Breast epithelium (tissue), 4 donors: ENCODE data around the gene CRY1. TPM values are rescaled to one million over a fixed set of nuclear protein-coding genes. Genes with fewer than 3 reads are reported as not detected.

ENCODE experiments used
- DNase-seq, 2 donors: peaks; one replicate each; pipeline ENCODE4 v3.0.0-alpha.2; 2019; ENCODE audit warnings: low spot score in 2 of 2
- H3K27ac ChIP-seq, 2 donors: fragments of 200-600 bp; sonication (generic) in 1 of 2; one replicate each; pipeline ENCODE4 v1.5.1; 2016 to 2019; ENCODE audit warnings: mild to moderate bottlenecking in 1 of 2
- H3K27me3 ChIP-seq, 2 donors: fragments of 200-600 bp; sonication (generic) in 1 of 2; one replicate each; pipeline versions ENCODE4 v1.5.1 to v1.6.0; 2017 to 2019; ENCODE audit warnings: control low read depth in 1 of 2, mild to moderate bottlenecking in 1 of 2
- H3K36me3 ChIP-seq: fragments of 200-600 bp; one replicate; pipeline ENCODE4 v1.5.1; 2019
- H3K4me1 ChIP-seq, 2 donors: fragments of 200-600 bp; sonication (generic); one replicate each; pipeline ENCODE4 v1.5.1; 2016 to 2019; ENCODE audit warnings: control low read depth in 1 of 2
- H3K4me3 ChIP-seq, 3 donors: fragments of 200-600 bp; sonication (generic); 1 replicate in 2 of 3; 2 replicates in 1 of 3; pipeline ENCODE4 v1.5.1; 2016 to 2019; ENCODE audit warnings: mild to moderate bottlenecking in 3 of 3, moderate library complexity in 2 of 3
- H3K9me3 ChIP-seq, 2 donors: fragments of 200-600 bp; sonication (generic) in 1 of 2; one replicate each; pipeline ENCODE4 v1.5.1; 2016 to 2019; ENCODE audit warnings: control low read depth in 1 of 2
- CTCF ChIP-seq, 3 donors: fragments of 450-650 bp; IDR thresholded peaks; one replicate each; pipeline ENCODE4 v1.5.1; 2016 to 2017; ENCODE audit warnings: antibody characterized with exemption in 3 of 3, mild to moderate bottlenecking in 3 of 3, moderate library complexity in 3 of 3
- POLR2A ChIP-seq: fragments of 450-650 bp; IDR thresholded peaks from one replicate; pipeline ENCODE4 v1.6.1; 2016; ENCODE audit warnings: antibody characterized with exemption, mild to moderate bottlenecking, moderate library complexity
- POLR2AphosphoS5 ChIP-seq, 3 donors: sonication (generic); formaldehyde crosslinking; IDR thresholded peaks; one replicate each; pipeline ENCODE4 v1.6.1; 2017; ENCODE audit warnings: antibody characterized with exemption in 3 of 3
- intact Hi-C: fragments of 100-400 bp; cut with DNase I; formaldehyde crosslinking; loops from one replicate; pipeline ENCODE4 v1.15.1; 2023; ENCODE audit warnings: low total_unique reads
- total RNA-seq, 3 donors: library from RNA; depleted of rRNA; stranded (reverse); fragments of >200 nt; gene quantifications; one replicate each; pipeline ENCODE4 v1.1.0, GENCODE V29; 2016

The CRY1 gene
- total RNA-seq, 3 donors from 2014 or later: 24.0 to 81.5 (median 47.5) TPM

GRCh38 chr12:107025671-107026070 lies 67.7 kb downstream of the CRY1 start:
- Histone ChIP-seq H3K4me3 (no peak overlapping the region), H3K4me1 (no peaks in the 10 kb centered on the region), H3K27me3 (no peaks in the 10 kb centered on the region), H3K27ac (peak overlapping the region; percentile 16 to 90), H3K36me3 (no peaks in the 10 kb centered on the region), H3K9me3 (no peaks in the 10 kb centered on the region)
- DNase-seq: peak in 1 of 2 donors; percentile 25
- TF ChIP-seq POLR2A (no peak), CTCF (IDR thresholded peaks at IDR 0.05) (no peak), POLR2AphosphoS5 (IDR thresholded peaks at IDR 0.05) (no peak)
- intact Hi-C loops: no loop called here

- intact Hi-C loops: no loop called here
- Histone ChIP-seq H3K27ac (no peak overlapping the region), H3K4me3 (no peak overlapping the region), H3K9me3 (no peaks in the 10 kb centered on the region), H3K36me3 (no peaks in the 10 kb centered on the region), H3K27me3 (no peaks in the 10 kb centered on the region), H3K4me1 (no peaks in the 10 kb centered on the region)
- DNase-seq: no peak
- no peak for TF ChIP-seq POLR2A
- no peak for TF ChIP-seq CTCF (IDR thresholded peaks at IDR 0.05)
- no peak for TF ChIP-seq POLR2AphosphoS5 (IDR thresholded peaks at IDR 0.05)
Measured at GRCh38 chr12:107019546-107019945, 73.8 kb downstream of the CRY1 start.

- no peak for TF ChIP-seq POLR2AphosphoS5 (IDR thresholded peaks at IDR 0.05)
- no peak for TF ChIP-seq CTCF (IDR thresholded peaks at IDR 0.05)
- no peak for TF ChIP-seq POLR2A
- H3K36me3 ChIP-seq: no peaks in the 10 kb centered on the region
- DNase-seq: no peak
- H3K27ac ChIP-seq: no peak overlapping the region
- no peaks in the 10 kb centered on the region for H3K27me3 ChIP-seq
- intact Hi-C loops: no loop called here
- H3K4me1 ChIP-seq: no peaks in the 10 kb centered on the region
- H3K9me3 ChIP-seq: no peaks in the 10 kb centered on the region
- H3K4me3 ChIP-seq: no peak overlapping the region
Measured at GRCh38 chr12:107017042-107017441, 76.3 kb downstream of the CRY1 start.

- intact Hi-C loops: no loop called here
- no peaks in the 10 kb centered on the region for H3K4me1 ChIP-seq
- no peak overlapping the region for H3K4me3 ChIP-seq
- no peaks in the 10 kb centered on the region for H3K9me3 ChIP-seq
- TF ChIP-seq CTCF (IDR thresholded peaks at IDR 0.05) (peak in 2 of 3 donors; percentile 21 to 65), POLR2AphosphoS5 (IDR thresholded peaks at IDR 0.05) (no peak)
- H3K36me3 ChIP-seq: no peaks in the 10 kb centered on the region
- no peak overlapping the region for H3K27ac ChIP-seq
- DNase-seq: peak in 1 of 2 donors; percentile 31
- no peaks in the 10 kb centered on the region for H3K27me3 ChIP-seq
Measured at GRCh38 chr12:107014055-107014454, 79.3 kb downstream of the CRY1 start.

GRCh38 chr12:107012736-107013425 lies 80.5 kb downstream of the CRY1 start:
- DNase-seq: no peak
- Histone ChIP-seq H3K27ac (no peak overlapping the region), H3K9me3 (no peaks in the 10 kb centered on the region), H3K4me1 (no peaks in the 10 kb centered on the region), H3K36me3 (no peaks in the 10 kb centered on the region), H3K27me3 (no peaks in the 10 kb centered on the region), H3K4me3 (no peak overlapping the region)
- no peak for TF ChIP-seq POLR2AphosphoS5 (IDR thresholded peaks at IDR 0.05)
- no peak for TF ChIP-seq CTCF (IDR thresholded peaks at IDR 0.05)
- TF ChIP-seq POLR2A: no peak
- intact Hi-C loops: no loop called here
